Ascending aorta (tissue), 2 donors: Measurements from ENCODE around the gene POLR3C. TPM values are rescaled to one million over a fixed set of nuclear protein-coding genes. Genes with fewer than 3 reads are reported as not detected.
"Not testable (repeated sequence)": the region's sequence is repeated elsewhere in the genome, so short reads cannot be mapped to it uniquely, and the experiment has no call there.

ENCODE experiments used
- DNase-seq, 2 donors: peaks; one replicate each; pipeline ENCODE4 v3.0.0-alpha.2; 2019; ENCODE audit warnings: low spot score in 2 of 2
- H3K27ac ChIP-seq, 2 donors: fragments of 200-600 bp; sonication (generic); one replicate each; pipeline ENCODE4 v1.5.1; 2016 to 2017; ENCODE audit warnings: mild to moderate bottlenecking in 1 of 2
- H3K27me3 ChIP-seq: fragments of 200-600 bp; sonication (generic); one replicate; pipeline ENCODE4 v1.5.1; 2017
- H3K36me3 ChIP-seq, 2 donors: fragments of 200-600 bp; sonication (generic); one replicate each; pipeline ENCODE4 v1.5.1; 2016
- H3K4me1 ChIP-seq, 2 donors: fragments of 200-600 bp; sonication (generic); one replicate each; pipeline ENCODE4 v1.5.1; 2016 to 2017; ENCODE audit warnings: mild to moderate bottlenecking in 1 of 2
- H3K4me3 ChIP-seq, 2 donors: fragments of 200-600 bp; sonication (generic); one replicate each; pipeline ENCODE4 v1.5.1; 2016 to 2017; ENCODE audit warnings: mild to moderate bottlenecking in 1 of 2
- H3K9me3 ChIP-seq, 2 donors: fragments of 200-600 bp; sonication (generic); one replicate each; pipeline ENCODE4 v1.5.1; 2016
- intact Hi-C: fragments of 100-400 bp; cut with DNase I; formaldehyde crosslinking; loops from one replicate; pipeline ENCODE4 v1.15.1; 2023
- total RNA-seq: library from RNA; depleted of rRNA; stranded (reverse); fragments of >200 nt; gene quantifications from one replicate; pipeline ENCODE4 v1.1.0, GENCODE V29; 2016
- TF ChIP-seq, protein P1 (sequence below), 3 experiments: fragments of 200-600 bp in 2 of 3; fragments of 450-650 bp in 1 of 3; sonication (generic) in 2 of 3; IDR thresholded peaks; one replicate each; pipeline ENCODE4 v1.5.1; 2016 to 2019; ENCODE audit warnings: antibody characterized with exemption in 3 of 3, mild to moderate bottlenecking in 1 of 3, moderate library complexity in 1 of 3

POLR3C gene
- total RNA-seq, 1 donor from 2014 or later = 18.9 TPM

DNA sequence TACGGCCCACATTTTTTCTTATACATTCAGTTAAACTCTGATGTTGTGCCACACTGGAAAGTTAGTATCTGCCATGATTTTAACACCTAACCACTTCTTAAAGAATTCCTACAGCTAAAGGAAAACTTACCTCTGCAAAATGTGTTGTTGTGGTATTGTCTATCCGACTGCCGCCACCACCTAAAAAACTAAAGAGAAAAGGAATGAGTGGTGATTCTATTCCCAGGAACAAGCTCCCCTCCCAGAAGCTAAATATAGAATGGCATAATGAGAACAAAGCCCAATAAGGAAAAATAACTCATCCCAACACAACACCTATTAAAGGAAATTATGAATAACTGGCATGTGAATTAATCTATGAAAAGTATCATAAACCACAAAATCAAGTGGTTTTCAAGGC, 39.6 kb upstream of the POLR3C start:
- no peak for DNase-seq
- H3K27me3 ChIP-seq = no peaks in the 10 kb centered on the region
- intact Hi-C loops = loop anchor here (5.0 kb wide), 1 partner anchor 38 kb away; the partner anchor contains the start of genes POLR3C and RNF115
- H3K4me1 ChIP-seq = peaks cover 0 to 9% of the 10 kb centered on the region in 2 donors
- peaks cover 6 to 14% of the 10 kb centered on the region in 2 donors for H3K36me3 ChIP-seq
- peak overlapping the region; percentile 41 to 62 for H3K4me3 ChIP-seq
- peak overlapping the region; percentile 80 to 87 for H3K27ac ChIP-seq
- no peaks in the 10 kb centered on the region for H3K9me3 ChIP-seq
- TF ChIP-seq, protein P1, sequence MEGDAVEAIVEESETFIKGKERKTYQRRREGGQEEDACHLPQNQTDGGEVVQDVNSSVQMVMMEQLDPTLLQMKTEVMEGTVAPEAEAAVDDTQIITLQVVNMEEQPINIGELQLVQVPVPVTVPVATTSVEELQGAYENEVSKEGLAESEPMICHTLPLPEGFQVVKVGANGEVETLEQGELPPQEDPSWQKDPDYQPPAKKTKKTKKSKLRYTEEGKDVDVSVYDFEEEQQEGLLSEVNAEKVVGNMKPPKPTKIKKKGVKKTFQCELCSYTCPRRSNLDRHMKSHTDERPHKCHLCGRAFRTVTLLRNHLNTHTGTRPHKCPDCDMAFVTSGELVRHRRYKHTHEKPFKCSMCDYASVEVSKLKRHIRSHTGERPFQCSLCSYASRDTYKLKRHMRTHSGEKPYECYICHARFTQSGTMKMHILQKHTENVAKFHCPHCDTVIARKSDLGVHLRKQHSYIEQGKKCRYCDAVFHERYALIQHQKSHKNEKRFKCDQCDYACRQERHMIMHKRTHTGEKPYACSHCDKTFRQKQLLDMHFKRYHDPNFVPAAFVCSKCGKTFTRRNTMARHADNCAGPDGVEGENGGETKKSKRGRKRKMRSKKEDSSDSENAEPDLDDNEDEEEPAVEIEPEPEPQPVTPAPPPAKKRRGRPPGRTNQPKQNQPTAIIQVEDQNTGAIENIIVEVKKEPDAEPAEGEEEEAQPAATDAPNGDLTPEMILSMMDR (IDR thresholded peaks at IDR 0.05) = no peak

- Histone ChIP-seq H3K27ac (peak overlapping the region; percentile 80 to 87), H3K4me3 (no peak overlapping the region), H3K9me3 (no peaks in the 10 kb centered on the region), H3K4me1 (peaks cover 0 to 9% of the 10 kb centered on the region in 2 donors), H3K36me3 (peaks cover 2 to 6% of the 10 kb centered on the region in 2 donors), H3K27me3 (no peaks in the 10 kb centered on the region)
- no peak for DNase-seq
- TF ChIP-seq, protein P1 (IDR thresholded peaks at IDR 0.05) = no peak
- intact Hi-C loops = no loop called here
Observed at GRCh38 chr1:145785547-145785946, 38.5 kb upstream of the POLR3C start.

GRCh38 chr1:145786271-145786670, 37.7 kb upstream of the POLR3C start:
- no peaks in the 10 kb centered on the region for H3K27me3 ChIP-seq
- peaks cover 2 to 6% of the 10 kb centered on the region in 2 donors for H3K36me3 ChIP-seq
- no peaks in the 10 kb centered on the region for H3K9me3 ChIP-seq
- intact Hi-C loops = no loop called here
- H3K4me1 ChIP-seq = peaks cover 0 to 9% of the 10 kb centered on the region in 2 donors
- peak overlapping the region; percentile 80 to 87 for H3K27ac ChIP-seq
- no peak overlapping the region for H3K4me3 ChIP-seq
- TF ChIP-seq, protein P1 (IDR thresholded peaks at IDR 0.05) = no peak
- no peak for DNase-seq

DNA sequence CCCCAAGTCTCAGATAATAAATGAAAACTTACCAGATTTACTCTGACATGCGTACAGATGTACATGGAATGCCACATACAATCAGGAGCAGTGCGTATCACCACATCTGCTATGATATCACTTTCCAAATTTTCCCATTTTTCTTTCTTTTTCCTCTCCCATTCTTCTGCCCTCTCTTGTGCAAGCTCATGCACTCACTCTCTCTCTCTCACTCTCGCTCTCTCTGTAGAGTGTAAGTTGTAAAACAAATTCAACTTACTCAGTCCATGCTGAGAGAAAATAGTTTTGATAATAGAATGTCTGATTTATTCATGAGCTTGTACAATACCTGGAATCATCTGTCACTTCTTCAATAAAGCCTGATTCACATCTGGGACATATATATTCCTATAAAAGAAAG, 35.4 kb upstream of the POLR3C start:
- DNase-seq = no peak
- Histone ChIP-seq H3K4me1 (peaks cover 0 to 2% of the 10 kb centered on the region in 2 donors), H3K9me3 (no peaks in the 10 kb centered on the region), H3K27me3 (no peaks in the 10 kb centered on the region), H3K4me3 (no peak overlapping the region), H3K27ac (no peak overlapping the region), H3K36me3 (peaks cover 2 to 6% of the 10 kb centered on the region in 2 donors)
- intact Hi-C loops = no loop called here
- TF ChIP-seq, protein P1 (IDR thresholded peaks at IDR 0.05) = no peak

DNA sequence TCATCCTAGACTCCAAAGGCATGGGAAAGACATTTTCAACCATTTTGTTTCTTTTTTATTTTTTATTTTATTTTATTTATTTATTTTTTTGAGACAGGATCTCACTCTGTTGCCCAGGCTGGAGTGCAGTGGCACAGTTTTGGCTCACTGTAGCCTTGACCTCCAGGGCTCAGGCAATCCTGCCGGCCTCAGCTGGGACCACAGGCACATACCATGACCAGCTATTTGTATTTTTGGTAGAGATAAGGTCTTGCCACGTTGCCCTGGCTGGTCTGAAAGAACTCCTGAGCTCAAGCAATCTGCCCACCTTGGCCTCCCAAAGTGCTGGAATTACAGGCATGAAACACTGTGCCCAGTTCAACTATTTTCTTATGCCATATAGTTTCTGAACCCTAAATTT, 32.1 kb upstream of the POLR3C start:
- intact Hi-C loops = loop anchor here (10.0 kb wide), 1 partner anchor 47 kb away; no protein-coding TSS in a partner anchor
- H3K4me3 ChIP-seq, H3K36me3 ChIP-seq, H3K27me3 ChIP-seq, H3K9me3 ChIP-seq, H3K27ac ChIP-seq, DNase-seq, H3K4me1 ChIP-seq: not testable (repeated sequence)

DNA sequence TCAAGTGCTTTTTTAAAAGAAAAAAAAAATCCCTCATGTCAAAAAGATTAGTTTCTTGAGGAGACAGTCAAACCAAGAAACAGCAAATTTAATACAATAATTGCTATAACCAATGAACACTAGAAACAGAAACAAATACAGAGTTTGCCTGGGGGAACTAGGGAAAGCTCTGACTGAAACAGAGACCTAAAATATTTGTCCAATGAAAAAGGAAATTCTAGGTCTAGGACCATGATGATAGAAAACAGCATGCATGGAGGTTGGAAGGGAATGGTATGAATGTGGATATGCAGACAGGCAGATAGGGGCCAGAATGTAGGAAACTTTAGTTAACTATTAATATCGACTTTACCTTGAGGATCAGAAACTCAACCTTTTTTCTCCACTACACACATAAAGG, 31.5 kb upstream of the POLR3C start:
- Histone ChIP-seq H3K27ac (no peak overlapping the region), H3K36me3 (peaks cover 0 to 6% of the 10 kb centered on the region in 2 donors), H3K4me1 (no peaks in the 10 kb centered on the region), H3K27me3 (no peaks in the 10 kb centered on the region), H3K4me3 (no peak overlapping the region), H3K9me3 (peaks cover 0 to 8% of the 10 kb centered on the region in 2 donors)
- TF ChIP-seq, protein P1 (IDR thresholded peaks at IDR 0.05) = no peak
- intact Hi-C loops = loop anchor here (10.0 kb wide), 1 partner anchor 48 kb away; no protein-coding TSS in a partner anchor
- no peak for DNase-seq
